HepG2 (cell line): ENCODE data around the gene ALDH18A1. TPM values are rescaled to one million over a fixed set of nuclear protein-coding genes. Genes with fewer than 3 reads are reported as not detected.

Source experiments
- ATAC-seq: fragments of 200-7000 bp; cut with Tn5 transposase; 3 replicates; pipeline ENCODE4 v1.9.1; 2020; ENCODE audit warnings: mild to moderate bottlenecking, moderate library complexity
- BruUV-seq: library from RNA; stranded (reverse); fragments of 400-500 nt; replicated peaks from 2 replicates; lab custom pipeline; 2021; lab: Mats Ljungman, UMichigan
- CTCF ChIA-PET: fragments of 300-600 bp; formaldehyde crosslinking; extraction: SDS; loops from one replicate; lab custom pipeline; 2021; ENCODE audit warnings: low total read pairs, inconsistent platforms, low intra/inter-chr PET ratio; lab: Yijun Ruan, JAX
- POLR2A ChIA-PET: fragments of 350-600 bp; sonication (Branson Sonifier 250); formaldehyde crosslinking; loops from one replicate; lab custom pipeline; 2020; ENCODE audit warnings: antibody characterized with exemption, inconsistent platforms; lab: Yijun Ruan, JAX
- DNase-seq: peaks from one replicate; pipeline ENCODE4 v3.0.0-alpha.2; 2015; ENCODE audit warnings: low spot score
- FAIRE-seq: peaks from 3 replicates; lab custom pipeline; 2011; peaks lifted over from hg19 to GRCh38; lab: Jason Lieb, UNC
- H2AFZ ChIP-seq: one replicate; pipeline ENCODE4 v1.6.1; 2011; ENCODE audit warnings: low read length, inconsistent platforms
- H3K27ac ChIP-seq: fragments of 300-600 bp; 3 replicates; pipeline ENCODE4 v1.8.0; 2011; ENCODE audit warnings: mixed run types, mild to moderate bottlenecking, mixed read lengths, low read length, inconsistent platforms; ENCODE audit not compliant: insufficient read depth; ENCODE audit errors: extremely low read length
- H3K27me3 ChIP-seq, 2 experiments: fragments of 200-600 bp in 1 of 2; 2 replicates in 1 of 2; 3 replicates in 1 of 2; pipeline versions ENCODE4 v1.6.0 to v1.8.0; 2011; ENCODE audit warnings: low read length in 2 of 2, mild to moderate bottlenecking in 2 of 2, moderate library complexity in 2 of 2, inconsistent platforms in 1 of 2; ENCODE audit not compliant: insufficient read depth in 2 of 2, control insufficient read depth in 1 of 2
- H3K36me3 ChIP-seq, 2 experiments: fragments of 200-600 bp in 1 of 2; replicated peaks in 1 of 2; 2 replicates in 1 of 2; 3 replicates in 1 of 2; pipeline versions ENCODE4 v1.5.1 to v1.8.0; 2011; ENCODE audit warnings: low read length in 2 of 2, inconsistent platforms in 1 of 2; ENCODE audit not compliant: insufficient read depth in 2 of 2, control insufficient read depth in 1 of 2
- H3K4me1 ChIP-seq: 2 replicates; pipeline ENCODE4 v1.5.1; 2012; ENCODE audit warnings: low read length, inconsistent platforms; ENCODE audit not compliant: insufficient read depth
- H3K4me2 ChIP-seq: 2 replicates; pipeline ENCODE4 v1.6.0; 2011; ENCODE audit warnings: low read depth, low read length, inconsistent platforms
- H3K4me3 ChIP-seq, 3 experiments: fragments of 200-600 bp in 1 of 3; sonication (generic), shearing (Covaris generic) in 1 of 3; replicated peaks in 1 of 3; 2 replicates each; pipeline ENCODE4 v1.5.1; 2011 to 2016; ENCODE audit warnings: low read length in 3 of 3, inconsistent platforms in 2 of 3, low read depth in 2 of 3, mild to moderate bottlenecking in 2 of 3, control low read depth in 1 of 3, mixed read lengths in 1 of 3; ENCODE audit not compliant: insufficient read depth in 1 of 3
- H3K79me2 ChIP-seq: one replicate; pipeline ENCODE4 v1.6.1; 2011; ENCODE audit warnings: low read length, inconsistent platforms; ENCODE audit not compliant: insufficient read depth
- H3K9ac ChIP-seq: 2 replicates; pipeline ENCODE4 v1.6.0; 2011; ENCODE audit warnings: mild to moderate bottlenecking, low read depth, low read length, inconsistent platforms; ENCODE audit not compliant: insufficient read depth
- H3K9me3 ChIP-seq: 2 replicates; pipeline ENCODE4 v1.5.1; 2012; ENCODE audit warnings: mild to moderate bottlenecking, low read length
- H4K20me1 ChIP-seq: 2 replicates; pipeline ENCODE4 v1.6.0; 2011; ENCODE audit warnings: inconsistent platforms, mild to moderate bottlenecking, low read length, moderate library complexity; ENCODE audit not compliant: insufficient read depth
- KDM5B ChIP-seq: sonication (generic); formaldehyde crosslinking; IDR thresholded peaks from 2 replicates; pipeline ENCODE4 v1.4.0; 2020; ENCODE audit warnings: missing genetic modification reagents, mild to moderate bottlenecking, borderline replicate concordance
- MAF1 ChIP-seq: sonication (generic); formaldehyde crosslinking; IDR thresholded peaks from 2 replicates; pipeline ENCODE4 v1.5.0; 2020; ENCODE audit warnings: missing genetic modification reagents, borderline replicate concordance
- MED13 ChIP-seq: sonication (generic); formaldehyde crosslinking; IDR thresholded peaks from 2 replicates; pipeline ENCODE4 v1.5.0; 2020; ENCODE audit warnings: missing genetic modification reagents
- RNF219 ChIP-seq: sonication (generic); formaldehyde crosslinking; IDR thresholded peaks from 2 replicates; pipeline ENCODE4 v1.5.0; 2020; ENCODE audit warnings: mild to moderate bottlenecking, missing genetic modification reagents
- TBL1XR1 ChIP-seq: fragments of 150-350 bp; IDR thresholded peaks from 2 replicates; pipeline ENCODE4 v1.6.1; 2014; ENCODE audit warnings: borderline replicate concordance, low read length; ENCODE audit not compliant: partially characterized antibody
- THAP11 ChIP-seq: IDR thresholded peaks from 2 replicates; pipeline ENCODE4 v1.6.1; 2016; ENCODE audit warnings: missing biosample characterization, missing genetic modification reagents
- THAP7 ChIP-seq: sonication (generic); formaldehyde crosslinking; IDR thresholded peaks from 2 replicates; pipeline ENCODE4 v1.8.1; 2023; ENCODE audit warnings: mild to moderate bottlenecking, missing genetic modification reagents
- ZNF260 ChIP-seq: sonication (generic); formaldehyde crosslinking; IDR thresholded peaks from 2 replicates; pipeline ENCODE4 v1.4.0; 2020; ENCODE audit warnings: missing genetic modification reagents, low read depth, mild to moderate bottlenecking, borderline replicate concordance
- WGBS: methylation state at CpG from one replicate; pipeline ENCODE4 v1.1.6; 2017; ENCODE audit warnings: low lambda C conversion rate; 5-methylcytosine and 5-hydroxymethylcytosine counted together
- in situ Hi-C: cut with HindIII; loops from 2 replicates; pipeline ENCODE4 v1.10.0; 2017; ENCODE audit warnings: low pct_unique_long_range_greater_than_20kb; ENCODE audit not compliant: extremely low pct_ligation_motif_present
- intact Hi-C: fragments of 100-400 bp; cut with micrococcal nuclease; formaldehyde crosslinking; loops from one replicate; pipeline ENCODE4 v1.10.0; 2022; ENCODE audit not compliant: unreplicated experiment
- polyA plus RNA-seq, 8 experiments: library from polyadenylated mRNA; depleted of rRNA in 3 of 8; stranded (reverse) in 7 of 8; unstranded in 1 of 8; fragments of >200 nt; fragmentation: Illumina TruSeq in 4 of 8; extraction: Trizol in 4 of 8; gene quantifications; 2 replicates each; pipeline versions ENCODE4 v1.2.1 to v1.2.3, GENCODE V29; 2011 to 2016; ENCODE audit warnings: low read depth in 4 of 8, missing spikeins in 1 of 8, mixed read lengths in 1 of 8; ENCODE audit not compliant: insufficient read depth in 1 of 8
- total RNA-seq, 5 experiments: library from RNA; depleted of rRNA; stranded (reverse); fragments of >200 nt; fragmentation: Illumina TruSeq; extraction: Trizol; gene quantifications; 2 replicates each; pipeline ENCODE4 v1.2.3, GENCODE V29; 2016; ENCODE audit warnings: low read depth in 1 of 5
- TF ChIP-seq, protein P1 (sequence below), 2 experiments: sonication (generic) in 1 of 2; formaldehyde crosslinking in 1 of 2; IDR thresholded peaks; 2 replicates each; pipeline versions ENCODE4 v1.4.0 to v1.6.1; 2016 to 2020; ENCODE audit warnings: borderline replicate concordance in 1 of 2, low read depth in 1 of 2, mild to moderate bottlenecking in 1 of 2, missing genetic modification reagents in 1 of 2

ALDH18A1 gene
- total and polyA plus RNA-seq, 2 of the 13 experiments (the other 11 are each of a cell fraction or from before 2014, with no cell fraction given): 180 to 263 TPM

DNA sequence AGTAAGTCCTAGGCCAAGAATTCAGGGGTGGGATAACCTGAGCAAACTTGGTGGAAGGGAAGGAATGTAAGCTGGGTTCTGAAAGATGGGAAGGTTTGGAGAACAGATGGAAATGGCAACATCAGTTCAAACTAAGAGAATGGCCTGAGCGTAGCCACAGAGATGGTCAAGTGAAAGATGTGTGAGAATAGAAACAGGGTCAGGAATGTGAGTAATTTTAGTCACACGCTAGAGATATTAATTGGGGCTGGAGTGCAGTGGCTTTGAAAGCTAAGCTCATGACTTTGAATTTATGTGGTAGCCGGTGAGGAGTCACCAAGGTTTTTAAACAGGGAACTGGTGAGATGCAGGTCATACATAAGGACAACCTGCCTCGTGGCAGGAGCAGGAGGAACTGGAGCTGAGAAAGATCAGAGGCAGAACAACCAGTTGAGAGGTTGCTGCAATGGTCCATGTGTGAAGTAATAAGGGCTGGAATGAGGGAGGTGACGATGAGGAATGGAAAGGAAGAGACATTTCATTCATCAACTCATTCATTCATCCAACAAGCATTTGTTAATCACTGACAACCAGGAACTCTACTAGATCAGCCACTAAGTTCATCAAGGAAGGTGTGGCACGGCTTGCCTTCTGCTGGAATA is 82.4 kb downstream of the ALDH18A1 start:
- no peak overlapping the region for H3K27ac ChIP-seq
- no peak overlapping the region for H3K9ac ChIP-seq
- ATAC-seq: no peak
- no peaks in the 10 kb centered on the region for H3K9me3 ChIP-seq
- H3K4me1 ChIP-seq: no peaks in the 10 kb centered on the region
- no peak for FAIRE-seq
- in situ Hi-C loops: loop anchor here (25.0 kb wide), 1 partner anchor 137 kb away; no protein-coding TSS in a partner anchor
- 56% methylated on average over 6 of the region's 6 CpGs for WGBS
- H4K20me1 ChIP-seq: no peaks in the 10 kb centered on the region
- peaks cover 3 to 26% of the 10 kb centered on the region in 2 experiments; a peak in 4 of 5 replicates for H3K27me3 ChIP-seq
- no peak overlapping the region for H2AFZ ChIP-seq
- intact Hi-C loops: no loop called here
- no peaks in the 10 kb centered on the region for H3K79me2 ChIP-seq
- ChIA-PET POLR2A (no interaction called here), CTCF (no interaction called here)
- H3K36me3 ChIP-seq: no peaks in the 10 kb centered on the region
- H3K4me2 ChIP-seq: no peak overlapping the region
- DNase-seq: no peak
- no TSS peak for BruUV-seq
- TF ChIP-seq RNF219 (CRISPR knock-in tag) (no peak), KDM5B (CRISPR knock-in tag) (no peak), ZNF260 (no peak), THAP11 (no peak), TBL1XR1 (no peak), MAF1 (CRISPR knock-in tag) (no peak), MED13 (no peak), THAP7 (CRISPR knock-in tag) (no peak)
- TF ChIP-seq, protein P1, sequence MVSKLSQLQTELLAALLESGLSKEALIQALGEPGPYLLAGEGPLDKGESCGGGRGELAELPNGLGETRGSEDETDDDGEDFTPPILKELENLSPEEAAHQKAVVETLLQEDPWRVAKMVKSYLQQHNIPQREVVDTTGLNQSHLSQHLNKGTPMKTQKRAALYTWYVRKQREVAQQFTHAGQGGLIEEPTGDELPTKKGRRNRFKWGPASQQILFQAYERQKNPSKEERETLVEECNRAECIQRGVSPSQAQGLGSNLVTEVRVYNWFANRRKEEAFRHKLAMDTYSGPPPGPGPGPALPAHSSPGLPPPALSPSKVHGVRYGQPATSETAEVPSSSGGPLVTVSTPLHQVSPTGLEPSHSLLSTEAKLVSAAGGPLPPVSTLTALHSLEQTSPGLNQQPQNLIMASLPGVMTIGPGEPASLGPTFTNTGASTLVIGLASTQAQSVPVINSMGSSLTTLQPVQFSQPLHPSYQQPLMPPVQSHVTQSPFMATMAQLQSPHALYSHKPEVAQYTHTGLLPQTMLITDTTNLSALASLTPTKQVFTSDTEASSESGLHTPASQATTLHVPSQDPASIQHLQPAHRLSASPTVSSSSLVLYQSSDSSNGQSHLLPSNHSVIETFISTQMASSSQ (IDR thresholded peaks at IDR 0.05; ENCODE audit: low read depth): no peak
- TF ChIP-seq, protein P1 (CRISPR knock-in tag; IDR thresholded peaks at IDR 0.05; ENCODE audit: borderline replicate concordance): no peak
- TF ChIP-seq, all 625 proteins: peak for 0
- no peak overlapping the region for H3K4me3 ChIP-seq
